HG03108 (cell line): ENCODE data around the gene PAPPA.

Experiments used
- ATAC-seq: cut with Tn5 transposase; IDR thresholded peaks from one replicate; pipeline ENCODE4 v1.9.1; 2021; ENCODE audit warnings: moderate library complexity; ENCODE audit not compliant: unreplicated experiment

PAPPA gene

GRCh38 chr9:116219686-116220085 is 66.1 kb downstream of the PAPPA start:
- no peak for ATAC-seq

- ATAC-seq, result no peak
Observed at GRCh38 chr9:116223926-116224325, 70.3 kb downstream of the PAPPA start.

GRCh38 chr9:116230051-116230632 is 76.6 kb downstream of the PAPPA start:
- ATAC-seq, result no peak

- ATAC-seq, result no peak
Observed at GRCh38 chr9:116232424-116233159, 79.0 kb downstream of the PAPPA start.

- no peak for ATAC-seq
Observed at GRCh38 chr9:116233160-116233530, 79.6 kb downstream of the PAPPA start.

GRCh38 chr9:116234081-116234480 is 80.5 kb downstream of the PAPPA start:
- no peak for ATAC-seq

- no peak for ATAC-seq
Observed at GRCh38 chr9:116236979-116237378, 83.4 kb downstream of the PAPPA start.

GRCh38 chr9:116237456-116237855 is 83.9 kb downstream of the PAPPA start:
- no peak for ATAC-seq

- no peak for ATAC-seq
Observed at GRCh38 chr9:116238225-116238624, 84.6 kb downstream of the PAPPA start.

GRCh38 chr9:116238776-116239340 is 85.3 kb downstream of the PAPPA start:
- ATAC-seq, result no peak

GRCh38 chr9:116243708-116244107 is 90.1 kb downstream of the PAPPA start:
- ATAC-seq, result no peak

GRCh38 chr9:116247284-116247683 is 93.7 kb downstream of the PAPPA start:
- ATAC-seq, result no peak

GRCh38 chr9:116247791-116248374 is 94.3 kb downstream of the PAPPA start:
- no peak for ATAC-seq

- ATAC-seq, result no peak
Observed at GRCh38 chr9:116250891-116251290, 97.3 kb downstream of the PAPPA start.

- no peak for ATAC-seq
Observed at GRCh38 chr9:116251366-116251765, 97.8 kb downstream of the PAPPA start.

- ATAC-seq, result no peak
Observed at GRCh38 chr9:116260531-116260930, 106.9 kb downstream of the PAPPA start.

- no peak for ATAC-seq
Observed at GRCh38 chr9:116262448-116262847, 108.9 kb downstream of the PAPPA start.

GRCh38 chr9:116264361-116264760 is 110.8 kb downstream of the PAPPA start:
- ATAC-seq, result no peak

- ATAC-seq, result no peak
Observed at GRCh38 chr9:116267021-116267420, 113.4 kb downstream of the PAPPA start.

GRCh38 chr9:116269250-116269649 is 115.7 kb downstream of the PAPPA start:
- ATAC-seq, result no peak

- no peak for ATAC-seq
Observed at GRCh38 chr9:116270546-116270945, 117.0 kb downstream of the PAPPA start.

GRCh38 chr9:116271340-116271739 is 117.7 kb downstream of the PAPPA start:
- no peak for ATAC-seq
